Smooth muscle cell (in vitro differentiated cells): Measurements from ENCODE around the gene TSR3. TPM values are rescaled to one million over a fixed set of nuclear protein-coding genes. Genes with fewer than 3 reads are reported as not detected.

Experiments used
- DNase-seq: peaks from one replicate; lab custom pipeline; 2025; ENCODE audit not compliant: unreplicated experiment; lab: John Stamatoyannopoulos, UW
- H2AFZ ChIP-seq: fragments of 200-600 bp; sonication (generic); 2 replicates; pipeline ENCODE4 v1.6.0; 2016; ENCODE audit warnings: antibody characterized with exemption, low read depth, mild to moderate bottlenecking
- H3F3A ChIP-seq: fragments of 200-600 bp; sonication (generic); 2 replicates; pipeline ENCODE4 v1.6.0; 2017; ENCODE audit warnings: antibody characterized with exemption, low read depth
- H3K27ac ChIP-seq: fragments of 200-600 bp; sonication (generic); 2 replicates; pipeline ENCODE4 v1.5.1; 2016; ENCODE audit warnings: low read depth, mild to moderate bottlenecking
- H3K27me3 ChIP-seq: fragments of 200-600 bp; sonication (generic); 2 replicates; pipeline ENCODE4 v1.6.1; 2016; ENCODE audit warnings: low read depth, mild to moderate bottlenecking
- H3K36me3 ChIP-seq: fragments of 200-600 bp; sonication (generic); 2 replicates; pipeline ENCODE4 v1.5.1; 2016; ENCODE audit warnings: low read depth
- H3K4me1 ChIP-seq: fragments of 200-600 bp; sonication (generic); 2 replicates; pipeline ENCODE4 v1.5.1; 2016; ENCODE audit warnings: low read depth
- H3K4me2 ChIP-seq: fragments of 200-600 bp; sonication (generic); 2 replicates; pipeline ENCODE4 v1.6.0; 2016; ENCODE audit warnings: mild to moderate bottlenecking
- H3K4me3 ChIP-seq: fragments of 200-600 bp; sonication (generic); 2 replicates; pipeline ENCODE4 v1.5.1; 2016; ENCODE audit warnings: mild to moderate bottlenecking
- H3K79me2 ChIP-seq: fragments of 200-600 bp; sonication (generic); 2 replicates; pipeline ENCODE4 v1.6.0; 2016; ENCODE audit warnings: low read depth, mild to moderate bottlenecking
- H3K9ac ChIP-seq: fragments of 200-600 bp; sonication (generic); 2 replicates; pipeline ENCODE4 v1.6.0; 2016; ENCODE audit warnings: low read depth
- H3K9me3 ChIP-seq: fragments of 200-600 bp; sonication (generic); replicated peaks from 2 replicates; pipeline ENCODE4 v1.5.1; 2016; ENCODE audit warnings: low read depth
- H4K20me1 ChIP-seq: fragments of 200-600 bp; sonication (generic); 2 replicates; pipeline ENCODE4 v1.6.0; 2016; ENCODE audit warnings: low read depth
- WGBS: methylation state at CpG from one replicate; pipeline ENCODE4 v1.1.7; 2016; ENCODE audit warnings: low lambda C conversion rate; 5-methylcytosine and 5-hydroxymethylcytosine counted together
- polyA plus RNA-seq: library from polyadenylated mRNA; unstranded; fragments of >200 nt; fragmentation: Nextera tagmentation; extraction: Ambion mirVana; gene quantifications from 2 replicates; pipeline ENCODE4 v1.2.1, GENCODE V29; 2016
- total RNA-seq: library from RNA; depleted of rRNA; stranded (reverse); fragments of >200 nt; gene quantifications from 2 replicates; pipeline ENCODE4 v1.2.3, GENCODE V29; 2014
- TF ChIP-seq, protein P1 (sequence below): fragments of 200-600 bp; sonication (generic); IDR thresholded peaks from 2 replicates; pipeline ENCODE4 v1.5.1; 2017; ENCODE audit warnings: borderline replicate concordance, mild to moderate bottlenecking, antibody characterized with exemption; ENCODE audit not compliant: insufficient read depth, poor library complexity, severe bottlenecking

Gene TSR3
- total and polyA plus RNA-seq, 2 experiments from 2014 or later = 54.9 to 142 TPM

- H3K27me3 ChIP-seq = no peaks in the 10 kb centered on the region
- DNase-seq = no peak
- no peaks in the 10 kb centered on the region for H3K4me1 ChIP-seq
- peaks cover 70% of the 10 kb centered on the region for H4K20me1 ChIP-seq
- no peak overlapping the region for H3K4me2 ChIP-seq
- peaks cover 5% of the 10 kb centered on the region for H3K36me3 ChIP-seq
- H3K27ac ChIP-seq = no peak overlapping the region
- H2AFZ ChIP-seq = no peak overlapping the region
- WGBS = 98% methylated on average over 8 of the region's 8 CpGs
- H3F3A ChIP-seq = no peaks in the 10 kb centered on the region
- no peak overlapping the region for H3K9ac ChIP-seq
- no peak overlapping the region for H3K4me3 ChIP-seq
- peaks cover 20% of the 10 kb centered on the region for H3K79me2 ChIP-seq
- TF ChIP-seq, protein P1, sequence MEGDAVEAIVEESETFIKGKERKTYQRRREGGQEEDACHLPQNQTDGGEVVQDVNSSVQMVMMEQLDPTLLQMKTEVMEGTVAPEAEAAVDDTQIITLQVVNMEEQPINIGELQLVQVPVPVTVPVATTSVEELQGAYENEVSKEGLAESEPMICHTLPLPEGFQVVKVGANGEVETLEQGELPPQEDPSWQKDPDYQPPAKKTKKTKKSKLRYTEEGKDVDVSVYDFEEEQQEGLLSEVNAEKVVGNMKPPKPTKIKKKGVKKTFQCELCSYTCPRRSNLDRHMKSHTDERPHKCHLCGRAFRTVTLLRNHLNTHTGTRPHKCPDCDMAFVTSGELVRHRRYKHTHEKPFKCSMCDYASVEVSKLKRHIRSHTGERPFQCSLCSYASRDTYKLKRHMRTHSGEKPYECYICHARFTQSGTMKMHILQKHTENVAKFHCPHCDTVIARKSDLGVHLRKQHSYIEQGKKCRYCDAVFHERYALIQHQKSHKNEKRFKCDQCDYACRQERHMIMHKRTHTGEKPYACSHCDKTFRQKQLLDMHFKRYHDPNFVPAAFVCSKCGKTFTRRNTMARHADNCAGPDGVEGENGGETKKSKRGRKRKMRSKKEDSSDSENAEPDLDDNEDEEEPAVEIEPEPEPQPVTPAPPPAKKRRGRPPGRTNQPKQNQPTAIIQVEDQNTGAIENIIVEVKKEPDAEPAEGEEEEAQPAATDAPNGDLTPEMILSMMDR = no peak
- H3K9me3 ChIP-seq = no peaks in the 10 kb centered on the region
These were observed 29.3 kb downstream of the TSR3 start for GRCh38 chr16:1322407-1322806.

DNA sequence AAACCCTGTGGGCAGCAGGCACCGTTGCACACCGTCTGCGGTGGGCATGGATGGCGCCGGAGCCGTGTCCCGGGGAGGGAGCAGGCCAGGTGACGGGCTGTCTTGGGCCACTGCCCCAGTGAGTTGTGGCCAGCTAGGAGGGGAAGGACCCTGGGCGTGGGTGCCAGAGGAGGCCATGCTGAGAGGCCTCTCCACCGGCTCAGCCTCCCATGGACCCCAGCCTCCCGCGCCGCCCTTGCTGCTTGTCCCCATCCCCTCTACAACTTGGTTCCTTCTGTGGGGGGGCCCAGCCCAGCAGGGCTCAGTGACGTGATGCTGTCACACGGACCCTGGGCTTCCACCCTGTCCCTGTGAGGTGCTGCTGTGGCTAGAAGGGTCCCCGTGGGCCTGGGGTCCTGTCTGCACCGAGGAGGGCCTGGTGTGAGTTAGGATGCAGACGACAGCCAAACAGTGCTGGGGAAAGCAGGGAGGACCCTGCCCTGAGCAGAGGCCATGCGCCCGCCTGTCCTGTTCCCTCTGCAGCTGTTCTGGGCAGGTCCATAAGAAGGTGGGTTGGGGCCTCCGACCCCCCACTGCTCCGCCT lies 30.9 kb downstream of the TSR3 start:
- H3K9me3 ChIP-seq = no peaks in the 10 kb centered on the region
- DNase-seq = no peak
- no peak overlapping the region for H3K4me2 ChIP-seq
- TF ChIP-seq, protein P1 = no peak
- peaks cover 82% of the 10 kb centered on the region for H4K20me1 ChIP-seq
- no peaks in the 10 kb centered on the region for H3F3A ChIP-seq
- H3K27me3 ChIP-seq = no peaks in the 10 kb centered on the region
- no peak overlapping the region for H3K27ac ChIP-seq
- WGBS = 90% methylated on average over 20 of the region's 22 CpGs
- H3K4me3 ChIP-seq = no peak overlapping the region
- peaks cover 31% of the 10 kb centered on the region for H3K79me2 ChIP-seq
- H3K36me3 ChIP-seq = peaks cover 9% of the 10 kb centered on the region
- no peaks in the 10 kb centered on the region for H3K4me1 ChIP-seq
- no peak overlapping the region for H3K9ac ChIP-seq
- no peak overlapping the region for H2AFZ ChIP-seq

DNA sequence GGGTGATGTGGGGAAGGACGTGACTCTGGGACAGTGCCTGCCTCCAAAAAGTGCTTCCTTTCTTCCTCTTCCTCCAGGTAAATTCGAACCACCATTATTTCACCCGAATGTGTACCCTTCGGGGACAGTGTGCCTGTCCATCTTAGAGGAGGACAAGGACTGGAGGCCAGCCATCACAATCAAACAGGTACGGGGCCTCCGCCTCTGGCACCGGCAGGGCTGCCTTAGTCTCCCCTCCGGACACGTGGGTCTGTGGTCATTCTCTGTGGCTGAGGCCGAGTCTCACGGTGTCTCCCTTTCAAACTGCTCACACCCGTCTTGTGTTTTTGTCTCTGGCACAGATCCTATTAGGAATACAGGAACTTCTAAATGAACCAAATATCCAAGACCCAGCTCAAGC lies 31.6 kb downstream of the TSR3 start:
- H3K36me3 ChIP-seq = peaks cover 11% of the 10 kb centered on the region
- H3F3A ChIP-seq = no peaks in the 10 kb centered on the region
- H3K79me2 ChIP-seq = peaks cover 37% of the 10 kb centered on the region
- TF ChIP-seq, protein P1 = no peak
- H3K9me3 ChIP-seq = no peaks in the 10 kb centered on the region
- H2AFZ ChIP-seq = no peak overlapping the region
- DNase-seq = no peak
- no peak overlapping the region for H3K9ac ChIP-seq
- WGBS = 89% methylated on average over 12 of the region's 12 CpGs
- no peak overlapping the region for H3K4me3 ChIP-seq
- peaks cover 82% of the 10 kb centered on the region for H4K20me1 ChIP-seq
- H3K27ac ChIP-seq = no peak overlapping the region
- H3K4me1 ChIP-seq = no peaks in the 10 kb centered on the region
- H3K4me2 ChIP-seq = no peak overlapping the region
- H3K27me3 ChIP-seq = no peaks in the 10 kb centered on the region

DNA sequence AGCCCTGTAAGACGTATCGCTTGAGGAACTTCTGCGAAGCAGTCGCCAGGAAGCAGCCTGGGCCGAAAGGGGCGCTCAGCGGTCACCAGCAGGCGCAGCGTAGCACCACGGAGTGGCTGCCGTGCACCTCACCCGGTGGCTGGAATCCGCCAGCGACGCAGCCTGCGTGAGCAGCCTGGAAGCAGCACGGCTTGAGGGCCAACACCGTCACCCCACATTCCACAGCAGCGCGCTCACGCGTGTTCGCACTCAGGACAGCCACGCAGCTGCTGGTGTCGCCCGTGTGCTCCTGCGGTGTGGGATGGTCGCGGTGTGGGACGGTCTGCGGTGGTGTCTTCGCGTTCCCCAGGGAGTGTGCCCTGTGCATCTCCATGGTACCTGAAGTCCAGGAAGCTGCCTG lies 32.6 kb downstream of the TSR3 start:
- no peak for DNase-seq
- no peaks in the 10 kb centered on the region for H3K27me3 ChIP-seq
- no peaks in the 10 kb centered on the region for H3K4me1 ChIP-seq
- 94% methylated on average over 33 of the region's 33 CpGs for WGBS
- peaks cover 84% of the 10 kb centered on the region for H4K20me1 ChIP-seq
- no peak overlapping the region for H3K4me3 ChIP-seq
- TF ChIP-seq, protein P1 = no peak
- no peak overlapping the region for H3K9ac ChIP-seq
- H3F3A ChIP-seq = no peaks in the 10 kb centered on the region
- peaks cover 48% of the 10 kb centered on the region for H3K79me2 ChIP-seq
- no peaks in the 10 kb centered on the region for H3K9me3 ChIP-seq
- H3K27ac ChIP-seq = no peak overlapping the region
- no peak overlapping the region for H3K4me2 ChIP-seq
- no peak overlapping the region for H2AFZ ChIP-seq
- H3K36me3 ChIP-seq = peaks cover 11% of the 10 kb centered on the region
